K562 (cell line): ENCODE data around the gene MRPS10. TPM values are rescaled to one million over a fixed set of nuclear protein-coding genes. Genes with fewer than 3 reads are reported as not detected.

Experiments used
- ATAC-seq: fragments of 200-7000 bp; cut with Tn5 transposase; 3 replicates; pipeline ENCODE4 v1.9.1; 2020; ENCODE audit warnings: moderate library complexity
- BruUV-seq: library from RNA; stranded (reverse); fragments of 400-500 nt; replicated peaks from 2 replicates; lab custom pipeline; 2021; lab: Mats Ljungman, UMichigan
- CTCF ChIA-PET: fragments of 300-600 bp; formaldehyde crosslinking; extraction: SDS; loops from one replicate; lab custom pipeline; 2021; ENCODE audit warnings: low intra/inter-chr PET ratio; lab: Yijun Ruan, JAX
- POLR2A ChIA-PET: fragments of 300-600, 350-650 bp; sonication (Branson Sonifier 250); formaldehyde crosslinking; extraction: SDS; loops from one replicate; lab custom pipeline; 2021; ENCODE audit warnings: antibody characterized with exemption, inconsistent platforms; lab: Yijun Ruan, JAX
- DNase-seq, 4 experiments: peaks; one replicate each; pipeline versions ENCODE4 v3.0.0 to v3.0.0-alpha.2; 2011 to 2018; ENCODE audit warnings: low spot score in 3 of 4, mixed read lengths in 3 of 4; ENCODE audit errors: extremely low read depth in 1 of 4
- FAIRE-seq: peaks from 2 replicates; lab custom pipeline; 2011; peaks lifted over from hg19 to GRCh38; lab: Jason Lieb, UNC
- H2AFZ ChIP-seq: 2 replicates; pipeline ENCODE4 v1.6.0; 2011; ENCODE audit warnings: low read depth, low read length, control low read depth, inconsistent platforms
- H3K27ac ChIP-seq: fragments of 200-600 bp; 3 replicates; pipeline ENCODE4 v1.8.0; 2011; ENCODE audit warnings: low read depth, mild to moderate bottlenecking, control low read depth, inconsistent platforms, low read length, moderate library complexity, mixed read lengths; ENCODE audit errors: extremely low read depth
- H3K27me3 ChIP-seq, 2 experiments: fragments of 300-600 bp in 1 of 2; 2 replicates in 1 of 2; 3 replicates in 1 of 2; pipeline versions ENCODE4 v1.6.0 to v1.8.0; 2011; ENCODE audit warnings: inconsistent platforms in 2 of 2, low read length in 2 of 2, mild to moderate bottlenecking in 1 of 2, mixed read lengths in 1 of 2, moderate library complexity in 1 of 2; ENCODE audit not compliant: control insufficient read depth in 2 of 2, insufficient read depth in 2 of 2
- H3K36me3 ChIP-seq: fragments of 300-600 bp; 3 replicates; pipeline ENCODE4 v1.8.0; 2011; ENCODE audit warnings: mild to moderate bottlenecking, low read length, inconsistent platforms; ENCODE audit not compliant: control insufficient read depth, insufficient read depth
- H3K4me1 ChIP-seq, 2 experiments: fragments of 200-600 bp in 1 of 2; replicated peaks in 1 of 2; 2 replicates in 1 of 2; 3 replicates in 1 of 2; pipeline versions ENCODE4 v1.5.1 to v1.8.0; 2011; ENCODE audit warnings: inconsistent platforms in 2 of 2, low read length in 2 of 2, mild to moderate bottlenecking in 1 of 2, mixed read lengths in 1 of 2, moderate library complexity in 1 of 2; ENCODE audit not compliant: control insufficient read depth in 2 of 2, insufficient read depth in 2 of 2
- H3K4me2 ChIP-seq: 2 replicates; pipeline ENCODE4 v1.6.1; 2011; ENCODE audit warnings: low read length, control low read depth, inconsistent platforms, mixed read lengths; ENCODE audit not compliant: insufficient read depth
- H3K4me3 ChIP-seq: fragments of 200-600 bp; sonication (generic), shearing (Covaris generic); 2 replicates; pipeline ENCODE4 v1.5.1; 2016; ENCODE audit warnings: control low read depth, inconsistent platforms
- H3K79me2 ChIP-seq: fragments of 200-600 bp; 3 replicates; pipeline ENCODE4 v1.8.0; 2011; ENCODE audit warnings: low read length, inconsistent platforms; ENCODE audit not compliant: control insufficient read depth, insufficient read depth
- H3K9ac ChIP-seq, 2 experiments: 2 replicates each; pipeline versions ENCODE4 v1.6.0 to v1.6.1; 2011; ENCODE audit warnings: low read depth in 2 of 2, low read length in 2 of 2, control low read depth in 1 of 2, inconsistent platforms in 1 of 2, mild to moderate bottlenecking in 1 of 2, mixed read lengths in 1 of 2; ENCODE audit not compliant: insufficient read depth in 1 of 2
- H3K9me1 ChIP-seq: one replicate; pipeline ENCODE4 v1.6.0; 2011; ENCODE audit warnings: inconsistent platforms, mild to moderate bottlenecking, low read length, moderate library complexity; ENCODE audit not compliant: control insufficient read depth, insufficient read depth
- H3K9me3 ChIP-seq: replicated peaks from 2 replicates; pipeline ENCODE4 v1.5.1; 2011; ENCODE audit warnings: low read depth, low read length, inconsistent platforms; ENCODE audit not compliant: control insufficient read depth, insufficient read depth
- H4K20me1 ChIP-seq: replicated peaks from 2 replicates; pipeline ENCODE4 v1.6.1; 2011; ENCODE audit warnings: low read length, inconsistent platforms, mixed read lengths; ENCODE audit not compliant: control insufficient read depth, insufficient read depth
- CBX1 ChIP-seq: sonication (generic); IDR thresholded peaks from 2 replicates; pipeline ENCODE4 v1.6.1; 2016; ENCODE audit warnings: antibody characterized with exemption, low read depth, mild to moderate bottlenecking
- DLX4 ChIP-seq: fragments of 250-450 bp; sonication (Bioruptor Pico); IDR thresholded peaks from 2 replicates; pipeline ENCODE4 v1.6.1; 2021; ENCODE audit warnings: mild to moderate bottlenecking
- HMGN3 ChIP-seq: IDR thresholded peaks from 2 replicates; pipeline ENCODE4 v1.6.1; 2011; ENCODE audit warnings: borderline replicate concordance, low read depth, mild to moderate bottlenecking, mixed read lengths, low read length; ENCODE audit not compliant: insufficient read length; ENCODE audit errors: extremely low read depth
- HMGXB4 ChIP-seq: sonication (generic); formaldehyde crosslinking; IDR thresholded peaks from 2 replicates; pipeline ENCODE4 v1.8.1; 2023; ENCODE audit warnings: mild to moderate bottlenecking, missing genetic modification reagents
- LCOR ChIP-seq: sonication (generic); formaldehyde crosslinking; IDR thresholded peaks from 2 replicates; pipeline ENCODE4 v1.8.0; 2022; ENCODE audit warnings: mild to moderate bottlenecking, missing genetic modification reagents
- MED1 ChIP-seq: sonication (generic); formaldehyde crosslinking; IDR thresholded peaks from 2 replicates; pipeline ENCODE4 v1.8.1; 2023; ENCODE audit warnings: missing genetic modification reagents, borderline replicate concordance
- MNT ChIP-seq, 2 experiments: fragments of 450-650 bp; conservative IDR thresholded peaks; 2 replicates each; pipeline ENCODE4 v1.6.1; 2017; ENCODE audit warnings: mild to moderate bottlenecking in 2 of 2, moderate library complexity in 2 of 2
- NFYB ChIP-seq: IDR thresholded peaks from 2 replicates; pipeline ENCODE4 v1.6.1; 2011; ENCODE audit warnings: mild to moderate bottlenecking, moderate library complexity; ENCODE audit not compliant: insufficient read length; ENCODE audit errors: extremely low read depth
- NUFIP1 ChIP-seq: fragments of 450-650 bp; IDR thresholded peaks from 2 replicates; pipeline ENCODE4 v1.6.1; 2018; ENCODE audit not compliant: partially characterized antibody
- SIX5 ChIP-seq, 2 experiments: IDR thresholded peaks; 2 replicates each; pipeline ENCODE4 v1.6.1; 2011; ENCODE audit warnings: low read length in 2 of 2, borderline replicate concordance in 1 of 2, low read depth in 1 of 2, mild to moderate bottlenecking in 1 of 2, moderate library complexity in 1 of 2; ENCODE audit not compliant: insufficient read depth in 1 of 2
- SMARCC2 ChIP-seq: fragments of 450-650 bp; IDR thresholded peaks from 2 replicates; pipeline ENCODE4 v1.6.1; 2017; ENCODE audit warnings: antibody characterized with exemption, moderate library complexity, mild to moderate bottlenecking, low read depth
- STAT5B ChIP-seq: fragments of 250-450 bp; sonication (Bioruptor Pico); IDR thresholded peaks from 2 replicates; pipeline ENCODE4 v1.8.0; 2021; ENCODE audit warnings: mild to moderate bottlenecking, inconsistent platforms
- TAF15 ChIP-seq: fragments of 200-400 bp; formaldehyde crosslinking; IDR thresholded peaks from 2 replicates; pipeline ENCODE4 v1.6.1; 2017; ENCODE audit warnings: mild to moderate bottlenecking, low read depth, low read length, moderate library complexity
- ZNF511 ChIP-seq: sonication (generic); formaldehyde crosslinking; IDR thresholded peaks from 2 replicates; pipeline ENCODE4 v1.8.0; 2022; ENCODE audit warnings: mild to moderate bottlenecking, missing genetic modification reagents
- WGBS: fragments of 100-300 bp; shearing (Covaris generic); methylation state at CpG from one replicate; pipeline ENCODE4 v1.1.6; 2016; ENCODE audit warnings: low coverage, mixed read lengths; ENCODE audit not compliant: insufficient coverage; ENCODE audit errors: missing lambda C conversion rate; 5-methylcytosine and 5-hydroxymethylcytosine counted together
- in situ Hi-C: fragments of 300-500 bp; cut with MboI; formaldehyde crosslinking; loops from 4 replicates; pipeline ENCODE4 v1.15.0; 2018; ENCODE audit warnings: inconsistent platforms, mixed read lengths
- intact Hi-C: fragments of 100-400 bp; cut with micrococcal nuclease; formaldehyde crosslinking; loops from 2 replicates; pipeline ENCODE4 v1.14.2; 2022
- polyA plus RNA-seq, 8 experiments: library from polyadenylated mRNA; depleted of rRNA in 4 of 8; stranded (reverse) in 5 of 8; unstranded in 3 of 8; fragments of >200 nt; fragmentation: Nextera tagmentation in 2 of 8; fragmentation: Illumina TruSeq in 1 of 8; extraction: Ambion mirVana in 2 of 8; extraction: Trizol in 1 of 8; gene quantifications; 2 replicates each; pipeline versions ENCODE4 v1.2.1 to v1.2.3, GENCODE V29; 2011 to 2014; ENCODE audit warnings: inconsistent platforms in 1 of 8, missing spikeins in 1 of 8
- total RNA-seq, 7 experiments: library from RNA; depleted of rRNA in 6 of 7; stranded (reverse); fragments of >200 nt in 6 of 7; fragmentation: Illumina TruSeq in 2 of 7; extraction: Trizol in 2 of 7; gene quantifications; 2 replicates each; pipeline versions ENCODE4 v1.2.1 to v1.2.3, GENCODE V29; 2011 to 2021; ENCODE audit warnings: low replicate concordance in 1 of 7

MRPS10 gene
- total and polyA plus RNA-seq, 9 of the 15 experiments (the other 6 are each of a cell fraction or from before 2014, with no cell fraction given) = 48.6 to 166 (median 93.7) TPM

- H3K4me3 ChIP-seq = no peak within 1 kb of the TSS
- H2AFZ ChIP-seq = peak within 1 kb of the TSS; percentile 44
- H3K9me3 ChIP-seq = no peaks in the 10 kb centered on the region; the same call in 1 of the 2 replicates
- H4K20me1 ChIP-seq = no peaks in the 10 kb centered on the region
- TF ChIP-seq MED1 (no peak), HMGXB4 (no peak), STAT5B (CRISPR knock-in tag) (no peak), SMARCC2 (no peak), ZNF511 (CRISPR knock-in tag) (no peak), TAF15 (no peak), DLX4 (no peak), NUFIP1 (no peak), SIX5 (IDR thresholded peaks at IDR 0.05; ENCODE audit: borderline replicate concordance in 1 of 2, insufficient read depth in 1 of 2, low read depth in 1 of 2, low read length in 2 of 2) (no peak), CBX1 (no peak), LCOR (CRISPR knock-in tag) (no peak), NFYB (no peak), HMGN3 (no peak), MNT (conservative IDR thresholded peaks at IDR 0.05) (no peak)
- ChIA-PET POLR2A (interaction anchor here (0.6 to 3.5 kb wide), 5 partner anchors 10 to 41 kb away, joined by 3 to 11 read pairs (median 4); partner anchors contain the start of gene GUCA1B), CTCF (no interaction called here)
- DNase-seq = no peak
- H3K27ac ChIP-seq = no peak within 1 kb of the TSS
- no peak for FAIRE-seq
- in situ Hi-C loops = no loop called here
- H3K79me2 ChIP-seq = no peaks in the 10 kb centered on the region
- no peak within 1 kb of the TSS for H3K4me2 ChIP-seq
- ATAC-seq = no peak
- BruUV-seq = no TSS peak
- H3K36me3 ChIP-seq = no peaks in the 10 kb centered on the region
- 0 out of 4 replicates have a peak within 1 kb of the TSS, but pooled peaks of 1 of the 2 experiments have one; percentile 32 for H3K9ac ChIP-seq
- no peaks in the 10 kb centered on the region for H3K27me3 ChIP-seq
- peaks cover 0 to 8% of the 10 kb centered on the region in 2 experiments; a peak in 3 of 5 replicates for H3K4me1 ChIP-seq
- intact Hi-C loops = no loop called here
- no peaks in the 10 kb centered on the region for H3K9me1 ChIP-seq
- WGBS = 15% methylated on average over 2 of the region's 2 CpGs
Measured at GRCh38 chr6:42173101-42173500, 44.6 kb downstream of the MRPS10 start, which contains the start of gene GUCA1A. Gene GUCA1A, plus strand, starts transcription at chr6:42173364. Its CDS starts 250 bp downstream, at chr6:42173614.
